ENCODE measurements around the gene STIMATE.
A peak's percentile ranks its signal among the peaks of the same experiment; 100 is the strongest.

The STIMATE gene

DNA sequence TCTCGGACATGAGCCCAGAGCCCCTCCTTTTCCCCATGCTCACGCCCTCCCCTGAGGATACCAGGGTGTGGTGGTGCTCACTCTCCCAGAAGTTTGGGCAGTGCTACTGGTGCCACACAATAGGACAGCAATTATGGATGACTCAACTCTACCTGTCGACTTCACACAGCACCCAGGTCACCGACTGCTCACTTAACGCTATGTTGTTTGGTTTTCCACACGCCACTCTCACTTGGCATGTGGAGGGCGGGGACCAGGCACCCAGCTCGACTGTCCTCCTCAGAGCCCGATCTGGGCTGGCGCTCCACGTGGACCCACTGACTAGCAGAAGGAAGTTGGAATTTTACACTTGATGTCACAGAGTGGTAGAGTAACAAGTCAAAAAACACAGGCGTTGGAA, 30.9 kb downstream of the STIMATE start:
- no peak for DNase-seq (ENCODE audit: low spot score)

DNA sequence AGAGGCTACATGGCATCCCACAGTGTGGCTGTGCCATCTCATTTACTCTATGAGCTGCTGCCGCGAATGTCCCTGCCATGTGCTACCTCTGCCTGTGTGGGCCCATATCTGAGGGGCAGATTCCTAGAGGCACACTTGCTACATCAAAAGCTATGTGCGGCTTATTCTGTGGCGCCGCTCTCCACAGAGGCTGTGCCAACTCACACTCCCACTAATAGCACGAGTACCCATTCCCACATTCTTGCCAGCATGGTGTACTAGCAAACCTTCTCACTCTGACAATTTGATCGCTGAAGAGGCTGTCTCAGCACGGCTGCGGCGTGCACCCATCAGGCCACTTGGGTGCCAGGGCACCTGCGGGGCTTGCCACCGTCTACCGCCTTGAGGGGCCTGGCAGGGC, 31.4 kb downstream of the STIMATE start:
- DNase-seq (ENCODE audit: low spot score) = no peak

DNA sequence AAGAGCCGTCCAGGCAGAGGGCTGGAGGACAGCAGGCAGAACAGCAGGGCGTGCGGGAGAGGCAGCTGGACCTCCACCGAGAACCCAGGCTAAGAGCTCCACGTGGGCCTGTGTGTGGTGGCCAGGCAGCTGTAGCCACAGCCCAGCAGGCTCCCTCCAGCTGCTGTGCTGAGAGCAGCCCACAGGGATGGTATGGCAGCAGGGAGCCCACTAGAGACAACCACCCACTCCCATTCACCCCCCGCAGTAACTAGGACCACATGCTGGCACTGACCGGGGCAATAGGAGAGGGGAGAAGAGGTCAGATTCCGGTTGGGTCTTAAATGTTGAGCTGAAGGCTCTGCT, 37.0 kb downstream of the STIMATE start:
- no peak for DNase-seq (ENCODE audit: low spot score)

DNA sequence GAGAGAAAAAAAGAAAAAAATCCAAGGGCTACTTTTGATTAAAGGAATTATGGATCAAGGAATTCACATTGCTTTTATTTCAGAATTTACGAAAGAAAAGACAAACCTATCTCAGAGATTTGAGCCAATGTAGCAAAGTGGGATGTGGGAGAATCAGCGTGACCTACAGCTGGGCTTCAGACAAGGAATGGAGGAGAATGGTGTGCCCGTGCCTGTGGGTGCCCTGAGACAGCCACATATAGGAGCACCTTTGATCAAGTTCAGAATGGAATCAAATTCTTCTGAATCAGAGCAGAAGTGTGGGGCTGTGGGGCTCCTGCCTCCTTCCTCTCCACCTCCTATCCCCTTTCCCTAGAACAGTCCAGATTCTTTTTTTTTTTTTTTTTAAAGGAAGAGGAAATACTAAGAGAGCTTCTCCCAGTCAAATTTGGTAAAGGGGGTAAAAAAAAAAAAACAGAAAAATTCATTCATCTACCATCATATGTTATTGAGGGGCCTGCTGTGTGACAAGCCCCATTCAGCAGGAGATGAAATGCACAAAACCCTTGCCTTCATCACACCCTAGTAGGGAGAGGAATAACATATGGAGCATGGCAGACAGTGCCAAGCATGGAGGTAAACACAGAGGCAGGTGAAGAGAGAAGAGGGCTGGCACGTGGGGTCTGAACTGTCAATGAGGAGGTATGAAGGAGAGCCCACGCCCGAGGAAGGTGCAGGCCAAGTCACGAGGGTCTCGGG, 37.5 kb downstream of the STIMATE start:
- no peak for DNase-seq (ENCODE audit: low spot score)

DNA sequence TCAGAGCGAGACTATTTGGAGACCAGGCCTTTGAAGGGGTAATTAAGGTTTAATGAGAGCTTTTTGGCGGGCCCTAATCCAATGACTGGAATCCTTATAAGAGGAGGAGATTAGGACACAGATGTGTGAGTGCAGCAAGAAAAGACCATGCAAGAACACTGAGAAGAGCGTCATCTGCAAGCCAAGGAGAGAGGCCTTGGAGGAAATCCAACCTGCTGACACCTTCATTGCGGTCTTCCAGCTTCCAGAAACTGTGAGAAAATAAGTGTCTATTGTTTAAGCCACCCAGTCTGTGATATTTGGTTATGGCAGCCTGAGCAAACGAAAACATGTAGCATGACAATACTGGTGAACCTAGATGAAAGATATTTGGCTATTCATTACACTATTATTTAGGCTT, 39.5 kb downstream of the STIMATE start:
- DNase-seq (ENCODE audit: low spot score) = no peak

DNA sequence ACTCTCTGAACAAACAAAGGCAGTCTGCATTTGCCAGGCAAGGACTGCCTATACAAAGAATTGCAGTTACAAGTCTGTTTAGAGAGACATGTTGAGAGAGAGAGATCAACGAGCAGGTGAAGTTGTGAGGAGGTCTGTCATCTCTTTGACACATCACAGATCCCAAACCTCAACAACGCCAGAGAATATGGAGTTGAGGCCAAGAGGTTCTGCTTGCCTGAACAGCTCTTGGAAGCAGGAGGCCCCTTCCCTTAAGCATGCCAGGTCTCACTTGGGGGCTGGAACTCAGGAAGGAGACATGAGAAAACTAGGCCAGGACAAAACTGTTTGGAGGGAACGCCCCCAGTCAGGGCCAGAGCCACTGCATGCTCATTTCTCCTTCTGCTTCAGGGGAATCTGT, 40.2 kb downstream of the STIMATE start:
- no peak for DNase-seq (ENCODE audit: low spot score)

DNA sequence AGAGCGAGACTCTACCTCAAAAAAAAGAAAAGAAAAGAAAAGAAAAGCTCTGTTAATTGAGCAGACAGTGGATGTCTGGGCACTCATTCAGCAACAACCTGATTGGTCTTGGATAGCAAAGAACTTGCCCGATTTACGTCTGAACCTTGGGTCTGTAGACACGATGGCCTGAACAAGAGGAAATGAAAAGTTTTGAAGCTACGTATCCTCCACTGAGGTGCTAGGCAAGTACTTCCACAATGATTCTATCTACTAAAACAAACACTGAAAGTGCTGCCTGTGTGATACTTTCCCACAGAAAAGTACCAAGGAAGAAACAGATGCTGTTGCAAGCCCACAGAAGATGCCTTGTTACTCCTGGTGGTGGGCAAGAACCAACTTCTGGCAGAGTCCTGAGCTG, 40.7 kb downstream of the STIMATE start:
- no peak for DNase-seq (ENCODE audit: low spot score)

DNA sequence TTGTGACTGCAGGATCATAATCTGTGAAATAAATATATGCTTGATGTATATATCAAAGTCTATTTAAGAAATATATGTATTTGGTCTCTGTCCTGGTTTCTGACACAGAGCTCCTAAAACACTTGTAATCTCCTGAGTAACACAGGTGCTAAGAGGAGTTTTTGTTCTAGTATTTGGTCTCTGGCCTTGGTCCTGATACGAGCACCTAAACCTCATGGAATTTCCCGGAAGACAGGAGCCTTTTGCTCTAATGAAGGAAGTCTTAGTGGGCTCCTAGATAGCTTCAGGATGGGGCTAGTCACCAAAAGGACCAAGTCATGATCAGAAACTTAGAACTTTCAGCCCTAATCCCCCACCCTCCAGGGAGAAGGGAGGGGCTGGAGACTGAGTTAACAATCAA, 43.3 kb downstream of the STIMATE start:
- DNase-seq (ENCODE audit: low spot score) = peak; percentile 71

DNA sequence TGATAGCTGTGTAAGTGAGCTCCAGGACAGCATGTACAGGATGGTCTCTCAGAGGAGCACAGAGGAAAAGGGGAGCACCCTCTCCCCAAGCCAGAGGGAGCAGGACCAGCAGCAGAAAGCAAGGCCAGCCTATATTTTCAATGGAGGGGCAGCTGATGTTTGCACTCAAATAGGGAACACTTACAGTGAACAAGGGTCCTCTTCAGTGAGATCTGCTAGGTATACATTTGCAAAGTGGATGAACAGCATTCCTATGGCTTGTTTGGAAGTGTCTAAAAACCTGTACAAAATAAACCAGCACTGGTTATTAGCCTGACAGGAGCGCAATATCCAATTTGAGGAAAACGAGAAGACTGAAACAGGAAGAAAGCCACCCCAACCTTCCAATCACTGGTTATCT, 44.9 kb downstream of the STIMATE start:
- DNase-seq (ENCODE audit: low spot score) = no peak

DNA sequence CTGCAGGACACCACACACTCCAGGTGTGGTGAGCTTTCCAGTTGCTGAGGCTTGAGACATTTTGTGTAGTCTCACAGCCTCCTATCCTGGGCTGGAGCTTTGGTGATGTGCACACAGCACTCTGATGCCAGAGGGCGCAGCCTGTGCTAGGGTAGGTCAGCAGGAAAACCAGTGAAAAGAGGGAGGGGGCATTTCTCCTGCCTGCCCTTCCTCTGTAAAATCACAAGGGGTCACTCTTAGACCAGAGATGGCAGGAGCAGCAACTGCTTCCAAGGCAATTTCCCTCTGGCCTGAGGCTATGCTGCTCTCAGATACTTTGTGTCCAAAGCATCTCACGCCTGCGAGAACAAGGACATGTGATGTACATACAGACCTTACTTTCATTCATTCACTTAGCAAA, 46.0 kb downstream of the STIMATE start:
- DNase-seq (ENCODE audit: low spot score) = peak; percentile 82

DNA sequence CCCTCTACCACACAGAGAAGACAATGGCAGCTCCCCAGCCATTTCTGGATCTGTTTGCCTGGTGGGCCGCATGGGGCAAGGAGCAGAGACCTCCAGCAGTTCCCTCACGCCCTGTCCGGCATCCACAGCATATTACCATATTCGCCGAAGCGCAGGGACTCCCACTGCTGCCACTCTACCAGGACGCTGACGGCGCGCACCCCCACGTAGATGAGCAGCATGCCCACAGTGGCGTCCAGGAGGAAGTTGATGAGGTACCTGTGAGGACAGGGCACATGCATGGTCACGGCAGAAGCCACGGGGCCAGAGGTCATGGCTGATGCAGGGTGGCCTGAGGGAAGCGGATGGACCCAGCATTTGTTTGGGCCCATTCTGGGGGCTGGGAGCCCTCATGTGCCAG, 47.7 kb downstream of the STIMATE start:
- DNase-seq (ENCODE audit: low spot score) = no peak

DNA sequence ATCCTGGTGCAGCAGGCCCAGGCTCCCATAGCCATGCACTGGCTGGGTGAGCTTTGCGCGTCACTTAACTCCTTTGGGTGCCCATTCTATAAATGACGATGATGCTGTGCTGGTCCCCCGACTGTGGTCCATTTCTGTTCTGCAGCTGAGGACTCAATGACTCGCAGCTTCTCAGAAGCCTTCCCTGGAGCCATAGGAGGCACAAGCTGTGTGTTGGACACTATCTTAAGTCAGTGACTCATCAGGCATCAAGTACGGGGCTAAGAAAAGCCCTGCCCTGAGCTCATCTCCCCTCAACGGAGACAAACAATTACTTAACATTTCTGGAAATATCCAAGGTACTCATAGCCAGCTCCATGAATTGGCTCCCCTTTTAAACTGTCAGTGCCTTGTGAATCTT, 48.7 kb downstream of the STIMATE start:
- DNase-seq (ENCODE audit: low spot score) = no peak

DNA sequence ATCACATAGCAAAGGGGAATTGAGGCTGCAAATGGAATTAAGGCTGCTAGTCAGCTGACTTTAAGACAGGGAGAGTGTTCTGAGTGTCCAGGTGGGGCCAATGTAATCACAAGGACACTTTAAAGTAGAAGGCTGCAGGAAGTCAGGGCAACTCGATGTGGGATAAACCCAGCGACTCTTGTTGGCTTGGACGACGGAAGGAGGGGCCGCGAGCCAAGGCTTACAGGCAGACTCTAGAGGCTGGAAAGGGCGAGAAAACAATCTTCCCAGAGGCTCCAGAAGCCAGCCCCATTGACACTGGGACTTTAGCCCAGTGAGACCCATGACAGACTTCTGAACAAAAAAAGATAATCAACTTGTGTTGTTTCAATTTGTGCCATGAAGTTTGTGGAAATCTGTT, 49.6 kb downstream of the STIMATE start:
- no peak for DNase-seq (ENCODE audit: low spot score)

DNA sequence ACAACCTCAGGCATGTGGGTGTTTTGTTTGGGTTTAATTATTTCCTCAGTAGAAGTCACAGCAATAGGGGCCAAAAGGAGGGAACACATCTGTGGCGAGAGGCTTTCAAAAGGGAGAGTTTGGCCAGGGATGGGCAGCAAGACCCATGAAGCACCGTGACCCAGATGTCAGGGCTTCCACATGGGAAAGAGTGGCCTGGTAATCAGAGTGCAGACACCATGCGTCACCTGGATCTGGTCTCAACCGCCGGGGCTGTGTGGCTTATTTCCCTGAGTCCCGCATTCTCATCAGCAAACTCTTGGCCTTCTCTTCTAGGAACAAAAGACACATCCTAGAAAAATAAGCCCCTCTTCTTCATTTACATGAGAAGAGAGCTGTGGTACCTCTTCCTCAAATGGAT, 50.1 kb downstream of the STIMATE start:
- no peak for DNase-seq (ENCODE audit: low spot score)

DNA sequence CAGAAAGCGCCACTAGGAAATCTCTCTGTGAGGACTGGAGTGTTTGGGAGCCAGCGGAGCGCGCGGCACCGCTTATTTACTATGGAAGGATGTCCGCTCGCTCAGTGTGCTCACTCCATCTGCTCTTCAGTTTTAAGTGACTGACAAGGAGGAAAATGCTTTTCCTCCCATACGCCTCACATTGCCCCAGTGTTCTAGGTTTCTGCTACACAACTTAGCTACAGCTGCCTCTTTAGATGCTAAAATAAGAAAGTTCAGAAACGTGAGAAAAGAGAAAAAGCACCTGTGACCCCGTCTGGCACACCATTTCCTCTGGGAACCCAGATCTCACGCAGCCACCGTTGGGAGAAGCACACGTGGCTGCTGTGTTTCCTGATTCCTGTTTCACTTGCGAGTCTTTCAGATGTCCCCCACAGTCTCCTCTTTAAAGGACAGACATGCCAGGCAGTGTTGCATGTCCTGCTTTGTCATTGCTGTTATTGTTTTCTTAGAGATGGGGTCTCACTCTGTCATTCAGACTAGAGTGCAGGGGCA, 50.8 kb downstream of the STIMATE start:
- DNase-seq (ENCODE audit: low spot score) = no peak

DNA sequence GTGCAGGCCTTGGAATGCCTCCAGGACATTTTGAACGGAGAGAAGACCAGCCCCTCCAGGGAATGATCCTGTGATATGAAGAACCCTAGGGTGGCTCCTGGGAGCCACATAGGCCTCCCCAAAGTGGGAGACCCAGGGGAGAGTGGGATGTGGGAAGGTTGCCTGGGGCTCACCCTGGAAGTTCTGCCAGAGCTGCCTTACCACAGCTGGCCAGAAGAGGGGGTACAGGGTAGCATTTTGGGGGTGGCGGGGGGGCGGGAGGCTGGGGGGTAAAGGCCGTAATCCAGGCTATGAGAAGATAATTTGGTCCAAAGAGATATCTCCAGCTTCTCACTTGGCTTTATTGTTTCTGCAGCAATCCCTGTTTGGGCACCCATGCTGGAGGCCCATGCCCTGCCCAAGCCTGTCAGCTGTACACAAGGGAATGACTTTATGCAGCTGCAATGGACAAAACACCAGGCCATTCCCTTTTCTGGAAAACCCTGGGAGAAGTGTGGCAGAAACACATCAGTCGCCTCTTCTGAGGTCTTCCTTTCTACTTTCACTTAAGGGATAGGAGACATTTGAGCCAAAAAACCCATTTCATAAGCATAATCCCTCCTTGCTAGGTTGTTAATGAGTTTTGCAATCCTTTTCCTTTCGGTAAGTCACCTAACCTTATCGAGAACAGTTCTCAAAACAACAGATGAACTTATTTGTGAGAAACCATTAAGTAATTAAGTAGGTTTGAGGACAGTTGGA, 51.5 kb downstream of the STIMATE start:
- peak; percentile 57 for DNase-seq (ENCODE audit: low spot score)

DNA sequence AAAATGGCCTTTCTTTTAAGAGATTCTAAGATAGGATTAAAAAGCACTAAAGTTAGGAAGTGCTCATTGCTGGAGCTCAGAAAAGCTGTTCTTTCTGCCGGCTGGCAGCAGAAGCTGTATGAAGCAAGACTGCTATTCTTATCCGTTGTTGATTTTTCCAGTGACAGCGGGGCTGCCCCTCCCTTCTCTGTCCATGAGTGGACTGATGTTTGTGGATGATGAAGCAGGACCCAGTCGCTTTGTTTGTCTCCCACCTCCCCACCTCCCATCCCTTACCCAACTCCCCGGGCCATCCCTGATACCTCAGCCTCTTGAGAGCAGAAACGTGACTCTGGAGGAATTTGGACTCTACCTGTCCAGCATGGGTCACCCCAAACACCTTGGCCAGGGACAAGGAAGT, 52.2 kb downstream of the STIMATE start:
- DNase-seq (ENCODE audit: low spot score) = no peak

DNA sequence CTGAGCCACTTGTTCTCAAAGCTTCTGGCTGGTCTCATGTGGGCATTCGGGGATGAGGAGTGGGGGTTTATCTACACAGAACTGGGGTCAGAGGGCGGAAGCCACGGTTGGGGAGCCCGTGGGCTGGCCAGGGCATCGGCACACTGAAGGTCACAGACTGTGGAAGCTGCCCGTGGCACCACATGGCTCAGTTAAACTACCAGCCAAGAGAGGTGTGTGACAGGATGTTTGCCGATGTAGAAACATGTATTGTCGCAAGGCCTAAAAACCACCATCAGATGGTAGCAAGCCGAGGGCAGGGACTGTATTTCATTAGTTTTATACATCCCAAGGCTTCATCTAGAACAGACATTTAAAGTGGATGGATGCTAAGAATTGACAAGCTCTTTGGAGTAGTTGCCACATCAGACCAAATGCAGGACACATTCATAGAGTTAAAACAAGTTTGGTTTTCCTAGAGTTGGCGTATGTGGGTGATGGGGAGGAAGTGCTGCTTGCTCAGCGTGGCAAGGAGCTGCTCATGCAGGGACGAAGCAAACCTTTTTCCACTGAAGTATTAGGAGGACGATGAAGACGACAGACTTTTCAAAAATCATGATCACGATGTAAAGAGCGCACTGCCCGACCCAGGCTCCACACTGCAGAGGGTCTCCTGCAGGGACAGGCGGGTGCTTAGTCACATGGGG, 52.9 kb downstream of the STIMATE start:
- DNase-seq (ENCODE audit: low spot score) = no peak

DNA sequence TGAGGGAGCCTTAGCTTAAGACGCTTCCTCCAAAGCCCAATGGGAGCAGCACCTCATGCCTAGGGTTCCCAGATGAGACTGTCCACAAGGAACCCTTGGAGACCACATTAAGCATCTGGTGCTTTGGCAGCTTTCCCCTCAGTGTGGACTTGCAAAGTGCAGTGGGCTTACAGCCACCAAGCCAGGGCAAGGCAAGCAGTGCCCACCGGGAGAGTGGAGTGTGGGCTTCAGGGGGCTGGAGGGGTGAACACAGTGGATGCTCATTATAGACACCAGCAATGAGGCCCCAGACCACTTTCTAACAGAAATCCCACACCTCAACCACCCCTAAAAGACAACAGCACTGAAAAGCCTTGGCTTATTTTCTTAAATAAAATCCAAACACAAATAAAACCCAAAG, 53.5 kb downstream of the STIMATE start:
- no peak for DNase-seq (ENCODE audit: low spot score)

DNA sequence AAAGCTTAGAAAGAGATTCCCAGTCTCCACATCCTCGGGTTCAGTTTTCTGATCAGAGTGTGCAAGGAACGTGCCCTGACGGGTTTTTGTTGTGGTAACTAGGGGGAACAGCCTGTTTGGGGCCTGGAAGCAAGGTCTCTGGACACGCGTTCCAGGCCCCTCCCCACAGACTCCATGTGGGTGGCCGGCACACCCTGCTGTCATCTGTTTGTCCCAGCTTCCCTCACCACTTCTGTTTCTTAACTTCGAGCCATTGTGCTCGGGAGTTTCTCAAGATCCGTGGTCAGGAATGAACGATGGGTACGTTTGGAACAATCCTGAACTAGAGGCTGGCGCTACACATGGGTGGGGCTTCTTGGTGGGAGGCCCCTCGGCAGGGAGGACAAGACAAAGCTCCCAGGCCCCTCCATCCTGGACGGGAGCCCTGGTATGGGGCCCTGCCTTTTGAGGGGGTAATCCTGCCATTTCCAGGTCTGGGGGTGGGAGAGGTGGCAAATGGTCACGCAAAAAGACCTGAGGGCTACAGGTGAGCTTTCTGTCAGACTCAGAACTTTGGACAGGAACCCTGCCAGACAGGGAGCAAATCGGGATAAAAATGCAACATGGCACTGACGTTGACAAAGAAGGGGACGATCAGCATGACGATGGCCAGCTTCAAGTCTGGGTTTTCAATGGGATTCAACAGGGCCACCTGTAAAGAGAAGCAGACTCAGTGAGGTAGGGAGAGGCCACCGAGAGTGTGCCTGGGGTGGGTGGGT, 54.1 kb downstream of the STIMATE start:
- DNase-seq (ENCODE audit: low spot score) = no peak

DNA sequence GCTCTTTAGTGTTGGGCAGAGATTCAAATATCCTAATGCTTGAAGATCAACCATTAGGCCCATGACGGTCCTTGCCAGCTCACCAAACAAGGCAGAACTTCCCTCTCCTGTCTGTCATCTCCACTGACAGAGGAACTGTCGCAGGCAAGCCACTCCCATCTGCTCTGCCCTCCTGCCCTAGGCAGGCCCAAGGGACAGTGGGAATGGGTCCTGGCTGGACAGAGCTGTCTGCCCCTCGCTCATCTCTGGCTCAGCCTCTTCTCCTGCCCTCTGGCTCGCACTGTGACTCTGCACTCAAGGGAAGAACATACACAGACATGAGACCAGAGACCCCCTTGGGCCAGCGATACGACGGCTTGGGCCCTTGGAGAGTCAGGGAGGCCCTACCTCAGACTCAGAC, 54.9 kb downstream of the STIMATE start:
- no peak for DNase-seq (ENCODE audit: low spot score)

DNA sequence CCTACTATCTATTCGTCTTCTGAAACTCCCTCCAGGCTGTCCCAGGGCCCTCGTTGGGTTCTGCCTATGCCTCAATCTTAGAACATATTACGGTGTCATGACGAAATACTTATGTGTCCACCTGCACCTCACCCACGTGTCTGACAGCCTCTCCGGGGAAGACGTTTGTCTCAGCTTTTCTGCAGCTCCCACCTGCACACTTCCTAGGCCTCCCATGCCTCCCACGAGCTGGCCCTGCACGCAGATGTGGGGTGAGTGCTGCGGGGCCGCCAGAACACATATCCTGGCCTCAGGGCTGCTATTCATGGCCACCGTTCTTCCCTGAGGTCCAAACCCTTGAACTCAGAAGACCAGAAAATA, 55.4 kb downstream of the STIMATE start:
- DNase-seq (ENCODE audit: low spot score) = no peak

All from iPS-NIHi11 (cell line).